Measurements from ENCODE around the gene ZG16B. TPM values are rescaled to one million over a fixed set of nuclear protein-coding genes. Genes with fewer than 3 reads are reported as not detected.

Gene ZG16B
- total RNA-seq, 1 donor from 2014 or later: not detected

GRCh38 chr16:2786826-2787151 lies 43.3 kb upstream of the ZG16B start:
- H3K27me3 ChIP-seq: peaks cover 8% of the 10 kb centered on the region

GRCh38 chr16:2787406-2787805 lies 42.7 kb upstream of the ZG16B start, which contains the start of gene PRSS33:
TSS of gene PRSS33 (minus strand) at chr16:2787560. CDS start at chr16:2786547, 1,013 bp downstream.
- Histone ChIP-seq H3K4me2 (peak within 1 kb of the TSS; percentile 61), H3K4me3 (no peak within 1 kb of the TSS), H3K36me3 (no peaks in the 10 kb centered on the region), H2AFZ (replicated peaks) (peak within 1 kb of the TSS; percentile 50), H3K27ac (no peak within 1 kb of the TSS), H3F3A (ENCODE audit: low read depth) (peaks cover 7% of the 10 kb centered on the region), H3K4me1 (peaks cover 14% of the 10 kb centered on the region), H3K79me2 (ENCODE audit: low read depth) (no peaks in the 10 kb centered on the region), H3K9me3 (ENCODE audit: low read depth) (no peaks in the 10 kb centered on the region), H4K20me1 (ENCODE audit: low read depth) (no peaks in the 10 kb centered on the region), H3K9ac (no peak within 1 kb of the TSS), H3K27me3 (peaks cover 8% of the 10 kb centered on the region)
- peaks cover 20% of the 10 kb centered on the region for H3K4me1 Mint-ChIP-seq
- H3K27me3 Mint-ChIP-seq (ENCODE audit: insufficient read depth, low read depth): no peaks in the 10 kb centered on the region
- no peaks in the 10 kb centered on the region for H3K36me3 Mint-ChIP-seq
- TF ChIP-seq EZH2 (IDR thresholded peaks at IDR 0.05) (no peak), EZH2phosphoT487 (IDR thresholded peaks at IDR 0.05) (no peak), CTCF (IDR thresholded peaks at IDR 0.05) (no peak)
- H3K27ac Mint-ChIP-seq: peak within 1 kb of the TSS; percentile 29
- peak; percentile 68 for DNase-seq (ENCODE audit: low spot score)
- no peaks in the 10 kb centered on the region for H3K9me3 Mint-ChIP-seq
- no peak within 1 kb of the TSS for H3K4me3 Mint-ChIP-seq

More at GRCh38 chr16:2786826-2787151, 43.3 kb upstream of the ZG16B start:
- Histone ChIP-seq H3K79me2 (ENCODE audit: low read depth) (no peaks in the 10 kb centered on the region), H3K9ac (no peak overlapping the region), H2AFZ (replicated peaks) (no peak overlapping the region), H3K4me3 (no peak overlapping the region), H3F3A (ENCODE audit: low read depth) (peaks cover 7% of the 10 kb centered on the region), H3K9me3 (ENCODE audit: low read depth) (no peaks in the 10 kb centered on the region), H3K4me2 (no peak overlapping the region), H3K27ac (no peak overlapping the region), H3K4me1 (peaks cover 14% of the 10 kb centered on the region), H3K36me3 (no peaks in the 10 kb centered on the region), H4K20me1 (ENCODE audit: low read depth) (no peaks in the 10 kb centered on the region)
- Mint-ChIP-seq H3K9me3 (no peaks in the 10 kb centered on the region), H3K27me3 (ENCODE audit: insufficient read depth, low read depth) (no peaks in the 10 kb centered on the region), H3K4me1 (peaks cover 20% of the 10 kb centered on the region), H3K4me3 (no peak overlapping the region), H3K36me3 (no peaks in the 10 kb centered on the region), H3K27ac (no peak overlapping the region)
- no peak for DNase-seq (ENCODE audit: low spot score)
- TF ChIP-seq EZH2phosphoT487 (IDR thresholded peaks at IDR 0.05) (no peak), CTCF (IDR thresholded peaks at IDR 0.05) (no peak), EZH2 (IDR thresholded peaks at IDR 0.05) (no peak)

- no peak for DNase-seq (ENCODE audit: low spot score)
- H3K4me1 Mint-ChIP-seq: peaks cover 20% of the 10 kb centered on the region
- peak overlapping the region; percentile 61 for H3K4me2 ChIP-seq
- H3K27ac Mint-ChIP-seq: no peak overlapping the region
- no peaks in the 10 kb centered on the region for H3K79me2 ChIP-seq (ENCODE audit: low read depth)
- TF ChIP-seq CTCF (IDR thresholded peaks at IDR 0.05): no peak
- no peak for TF ChIP-seq EZH2 (IDR thresholded peaks at IDR 0.05)
- TF ChIP-seq EZH2phosphoT487 (IDR thresholded peaks at IDR 0.05): no peak
- H3K36me3 Mint-ChIP-seq: no peaks in the 10 kb centered on the region
- no peak overlapping the region for H3K9ac ChIP-seq
- peaks cover 7% of the 10 kb centered on the region for H3F3A ChIP-seq (ENCODE audit: low read depth)
- H4K20me1 ChIP-seq (ENCODE audit: low read depth): no peaks in the 10 kb centered on the region
- H3K27ac ChIP-seq: no peak overlapping the region
- peaks cover 14% of the 10 kb centered on the region for H3K4me1 ChIP-seq
- peaks cover 8% of the 10 kb centered on the region for H3K27me3 ChIP-seq
- no peaks in the 10 kb centered on the region for H3K9me3 ChIP-seq (ENCODE audit: low read depth)
- no peak overlapping the region for H3K4me3 Mint-ChIP-seq
- no peaks in the 10 kb centered on the region for H3K27me3 Mint-ChIP-seq (ENCODE audit: insufficient read depth, low read depth)
- H3K36me3 ChIP-seq: no peaks in the 10 kb centered on the region
- no peaks in the 10 kb centered on the region for H3K9me3 Mint-ChIP-seq
- H3K4me3 ChIP-seq: no peak overlapping the region
- peak overlapping the region; percentile 50 for H2AFZ ChIP-seq (replicated peaks)
Measured at GRCh38 chr16:2787961-2788360, 42.1 kb upstream of the ZG16B start.
